A673 (cell line): Measurements from ENCODE around the gene SGMS2. TPM values are rescaled to one million over a fixed set of nuclear protein-coding genes. Genes with fewer than 3 reads are reported as not detected.

Experiments used
- BruUV-seq: library from RNA; stranded (reverse); fragments of 400-500 nt; replicated peaks from 2 replicates; lab custom pipeline; 2021; lab: Mats Ljungman, UMichigan
- CTCF ChIA-PET: fragments of 300-600 bp; sonication (Branson Sonifier 250); formaldehyde crosslinking; loops from one replicate; lab custom pipeline; 2022; ENCODE audit warnings: antibody characterized with exemption; lab: Charles Lee
- POLR2A ChIA-PET: fragments of 300-600 bp; sonication (Branson Sonifier 250); formaldehyde crosslinking; loops from one replicate; lab custom pipeline; 2022; ENCODE audit warnings: antibody characterized with exemption; ENCODE audit not compliant: low non-redundant PET; lab: Charles Lee
- DNase-seq: peaks from one replicate; pipeline ENCODE4 v3.0.0-alpha.2; 2015; ENCODE audit warnings: low spot score
- H3K27ac ChIP-seq: fragments of 200-600 bp; sonication (generic); 2 replicates; pipeline ENCODE4 v1.5.1; 2016; ENCODE audit warnings: mixed run types, low read depth, mild to moderate bottlenecking, mixed read lengths, antibody characterized with exemption, low read length; ENCODE audit not compliant: poor library complexity, severe bottlenecking
- H3K27me3 ChIP-seq: fragments of 200-600 bp; sonication (generic); replicated peaks from 2 replicates; pipeline ENCODE4 v1.6.1; 2017; ENCODE audit warnings: mixed run types, low read depth, mild to moderate bottlenecking, mixed read lengths, antibody characterized with exemption, low read length; ENCODE audit not compliant: insufficient read depth, poor library complexity
- H3K36me3 ChIP-seq: fragments of 200-600 bp; sonication (generic); 2 replicates; pipeline ENCODE4 v1.6.1; 2016; ENCODE audit warnings: mixed run types, mild to moderate bottlenecking, mixed read lengths, antibody characterized with exemption, low read length; ENCODE audit not compliant: insufficient read depth, poor library complexity, severe bottlenecking
- H3K4me1 ChIP-seq: fragments of 200-600 bp; sonication (generic); 2 replicates; pipeline ENCODE4 v1.6.1; 2017; ENCODE audit warnings: mixed run types, mild to moderate bottlenecking, mixed read lengths, antibody characterized with exemption, low read length; ENCODE audit not compliant: insufficient read depth, poor library complexity, severe bottlenecking
- H3K4me3 ChIP-seq: fragments of 200-600 bp; sonication (generic); 2 replicates; pipeline ENCODE4 v1.5.1; 2016; ENCODE audit warnings: low read depth, mixed run types, mild to moderate bottlenecking, mixed read lengths, low read length; ENCODE audit not compliant: poor library complexity, severe bottlenecking
- H3K9me3 ChIP-seq: fragments of 200-600 bp; sonication (generic); 2 replicates; pipeline ENCODE4 v1.6.1; 2016; ENCODE audit warnings: mixed run types, low read depth, mild to moderate bottlenecking, mixed read lengths, antibody characterized with exemption, low read length; ENCODE audit not compliant: poor library complexity, severe bottlenecking
- EZH2 ChIP-seq: fragments of 200-600 bp; sonication (generic); IDR thresholded peaks from 2 replicates; pipeline ENCODE4 v1.6.1; 2017; ENCODE audit warnings: borderline replicate concordance, low read depth, mild to moderate bottlenecking, mixed read lengths, antibody characterized with exemption, low read length; ENCODE audit not compliant: poor library complexity, severe bottlenecking
- intact Hi-C: fragments of 100-400 bp; cut with micrococcal nuclease; formaldehyde crosslinking; loops from one replicate; pipeline ENCODE4 v1.10.0; 2022; ENCODE audit not compliant: unreplicated experiment
- total RNA-seq: library from RNA; stranded (reverse); gene quantifications from 2 replicates; pipeline ENCODE4 v1.2.3, GENCODE V29; 2021
- TF ChIP-seq, protein P1 (sequence below): fragments of 300-800, 200-600 bp; sonication (generic); conservative IDR thresholded peaks from 2 replicates; pipeline ENCODE4 v1.5.1; 2017; ENCODE audit warnings: low read depth, mild to moderate bottlenecking, antibody characterized with exemption, low read length, moderate library complexity, mixed read lengths

The SGMS2 gene
- total RNA-seq, 1 experiment from 2014 or later, result 4.3 TPM

DNA sequence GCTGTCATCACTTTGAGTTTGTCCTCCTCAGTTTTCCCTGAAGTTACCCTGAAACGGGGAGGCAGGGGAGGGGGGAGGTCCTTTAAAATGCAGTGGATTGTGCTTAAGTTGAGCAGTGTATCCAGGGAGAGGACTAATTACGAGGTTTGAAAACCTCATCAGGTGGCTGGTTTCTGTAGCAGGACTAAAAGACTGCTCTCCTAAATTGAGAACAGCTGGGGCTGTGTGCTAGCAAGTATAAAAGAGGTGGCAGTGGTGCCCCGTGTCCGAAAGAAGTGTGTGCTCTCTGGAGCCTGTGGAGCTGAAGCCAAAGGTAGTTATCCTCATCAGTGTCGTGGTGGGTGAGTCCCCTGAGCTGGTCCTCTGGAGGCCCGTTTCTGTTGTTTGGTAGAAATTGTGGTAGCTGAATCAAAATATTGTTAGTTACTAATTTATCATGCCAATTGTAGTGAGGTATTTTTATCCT lies 69.4 kb downstream of the SGMS2 start:
- H3K4me1 ChIP-seq, result peaks cover 4% of the 10 kb centered on the region
- no TSS peak for BruUV-seq
- H3K36me3 ChIP-seq, result no peaks in the 10 kb centered on the region
- H3K4me3 ChIP-seq, result no peak overlapping the region
- no peaks in the 10 kb centered on the region for H3K27me3 ChIP-seq
- CTCF ChIA-PET, result no interaction called here
- TF ChIP-seq, protein P1, sequence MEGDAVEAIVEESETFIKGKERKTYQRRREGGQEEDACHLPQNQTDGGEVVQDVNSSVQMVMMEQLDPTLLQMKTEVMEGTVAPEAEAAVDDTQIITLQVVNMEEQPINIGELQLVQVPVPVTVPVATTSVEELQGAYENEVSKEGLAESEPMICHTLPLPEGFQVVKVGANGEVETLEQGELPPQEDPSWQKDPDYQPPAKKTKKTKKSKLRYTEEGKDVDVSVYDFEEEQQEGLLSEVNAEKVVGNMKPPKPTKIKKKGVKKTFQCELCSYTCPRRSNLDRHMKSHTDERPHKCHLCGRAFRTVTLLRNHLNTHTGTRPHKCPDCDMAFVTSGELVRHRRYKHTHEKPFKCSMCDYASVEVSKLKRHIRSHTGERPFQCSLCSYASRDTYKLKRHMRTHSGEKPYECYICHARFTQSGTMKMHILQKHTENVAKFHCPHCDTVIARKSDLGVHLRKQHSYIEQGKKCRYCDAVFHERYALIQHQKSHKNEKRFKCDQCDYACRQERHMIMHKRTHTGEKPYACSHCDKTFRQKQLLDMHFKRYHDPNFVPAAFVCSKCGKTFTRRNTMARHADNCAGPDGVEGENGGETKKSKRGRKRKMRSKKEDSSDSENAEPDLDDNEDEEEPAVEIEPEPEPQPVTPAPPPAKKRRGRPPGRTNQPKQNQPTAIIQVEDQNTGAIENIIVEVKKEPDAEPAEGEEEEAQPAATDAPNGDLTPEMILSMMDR, result no peak
- TF ChIP-seq EZH2, result no peak
- no peak for DNase-seq
- POLR2A ChIA-PET, result no interaction called here
- intact Hi-C loops, result no loop called here
- H3K27ac ChIP-seq, result no peak overlapping the region
- peaks cover 2% of the 10 kb centered on the region for H3K9me3 ChIP-seq

- CTCF ChIA-PET, result no interaction called here
- Histone ChIP-seq H3K27ac (no peak overlapping the region), H3K4me3 (no peak overlapping the region), H3K9me3 (no peaks in the 10 kb centered on the region), H3K36me3 (no peaks in the 10 kb centered on the region), H3K4me1 (peaks cover 4% of the 10 kb centered on the region), H3K27me3 (no peaks in the 10 kb centered on the region)
- POLR2A ChIA-PET, result no interaction called here
- no peak for TF ChIP-seq EZH2
- TF ChIP-seq, protein P1, result no peak
- no peak for DNase-seq
- intact Hi-C loops, result loop anchor here (5.0 kb wide), 1 partner anchor 69 kb away; no protein-coding TSS in a partner anchor
- no TSS peak for BruUV-seq
Measured at GRCh38 chr4:107896158-107896645, 71.5 kb downstream of the SGMS2 start.

GRCh38 chr4:107896646-107897045 lies 71.9 kb downstream of the SGMS2 start:
- no TSS peak for BruUV-seq
- Histone ChIP-seq H3K27ac (no peak overlapping the region), H3K36me3 (no peaks in the 10 kb centered on the region), H3K27me3 (no peaks in the 10 kb centered on the region), H3K4me1 (peaks cover 4% of the 10 kb centered on the region), H3K9me3 (no peaks in the 10 kb centered on the region), H3K4me3 (no peak overlapping the region)
- CTCF ChIA-PET, result no interaction called here
- TF ChIP-seq, protein P1, result no peak
- TF ChIP-seq EZH2, result no peak
- intact Hi-C loops, result loop anchor here (5.0 kb wide), 1 partner anchor 69 kb away; no protein-coding TSS in a partner anchor
- no peak for DNase-seq
- POLR2A ChIA-PET, result no interaction called here
